ENCODE results near the gene SLC25A26.
"Not testable (repeated sequence)": the region's sequence is repeated elsewhere in the genome, so short reads cannot be mapped to it uniquely, and the experiment has no call there.

The SLC25A26 gene

DNA sequence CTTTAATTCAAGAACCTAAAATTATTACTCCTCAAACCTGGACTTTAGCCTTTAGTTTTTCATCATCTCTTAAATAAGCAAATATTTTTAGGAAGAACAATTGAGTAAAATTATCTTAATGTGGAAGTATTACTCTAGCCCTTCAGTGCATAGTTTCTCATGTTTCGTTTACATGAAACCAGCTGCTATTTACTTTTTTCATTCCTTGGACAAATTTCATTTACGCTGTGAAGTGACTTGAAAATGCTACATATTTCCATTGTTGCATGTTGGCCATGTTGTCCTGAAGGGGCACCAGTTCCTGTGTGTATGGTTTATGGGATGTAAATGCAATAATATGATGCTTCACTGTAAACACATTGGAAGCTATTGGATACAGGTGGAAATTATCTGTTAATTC is 49.9 kb downstream of the SLC25A26 start:
- ChIA-PET POLR2A (no interaction called here), CTCF (interaction anchor here (1.3 to 3.7 kb wide), 3 partner anchors 17 to 552 kb away, joined by 3 to 11 read pairs (median 4); no protein-coding TSS in a partner anchor)
- Histone ChIP-seq H3K36me3 (ENCODE audit: control insufficient read depth in 4 of 4, insufficient read depth in 4 of 4, low read length in 3 of 4) (peaks cover 0 to 7% (median 3%) of the 10 kb centered on the region in 4 experiments), H3K9me3 (ENCODE audit: control extremely low read depth in 1 of 5, control insufficient read depth in 4 of 5, insufficient read depth in 2 of 5, low read depth in 1 of 5, low read length in 4 of 5) (no peaks in the 10 kb centered on the region), H3K27me3 (replicated peaks in 2 of 5; ENCODE audit: control insufficient read depth in 4 of 5, insufficient read depth in 5 of 5, low read length in 4 of 5) (no peaks in the 10 kb centered on the region), H3K27ac (ENCODE audit: insufficient read depth in 1 of 2, low read depth in 1 of 2, low read length in 2 of 2, poor library complexity in 1 of 2, severe bottlenecking in 2 of 2) (no peak overlapping the region), H3K4me1 (ENCODE audit: control extremely low read depth in 1 of 4, control insufficient read depth in 4 of 4, insufficient read depth in 4 of 4, low read length in 3 of 4) (no peaks in the 10 kb centered on the region), H3K4me3 (ENCODE audit: control insufficient read depth in 1 of 7, extremely low read depth in 1 of 7, insufficient read depth in 4 of 7, low read depth in 2 of 7, low read length in 6 of 7) (no peak overlapping the region)
- no peak for DNase-seq
- 100% methylated on average over 1 of the region's 2 CpGs for WGBS (ENCODE audit: insufficient coverage)

DNA sequence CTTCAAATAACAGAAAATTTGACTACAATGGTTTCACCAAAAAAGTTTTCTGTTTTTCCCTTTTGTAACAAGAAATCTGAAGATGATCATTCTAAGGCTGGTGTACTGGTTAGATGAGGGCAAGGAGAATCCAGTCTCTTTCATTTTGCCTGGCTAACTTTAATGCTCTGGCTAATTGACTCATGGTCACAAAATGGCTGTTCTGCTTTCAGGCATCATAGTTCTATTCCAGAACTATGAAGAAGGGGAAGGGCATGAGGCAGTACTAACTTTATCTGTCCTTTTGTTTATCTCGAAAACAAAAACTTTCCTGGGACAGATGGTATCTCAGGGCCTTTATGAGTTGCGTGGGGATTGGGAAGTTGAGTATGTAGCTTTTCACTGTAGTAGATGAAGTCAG is 50.4 kb downstream of the SLC25A26 start:
- H3K36me3 ChIP-seq (ENCODE audit: control insufficient read depth in 4 of 4, insufficient read depth in 4 of 4, low read length in 3 of 4): peaks cover 0 to 7% (median 3%) of the 10 kb centered on the region in 4 experiments
- POLR2A ChIA-PET: interaction anchor here (0.6 kb wide), 1 partner anchor 307 kb away, joined by 3 read pairs; no protein-coding TSS in a partner anchor
- no peak for DNase-seq
- H3K4me3 ChIP-seq (ENCODE audit: control insufficient read depth in 1 of 7, extremely low read depth in 1 of 7, insufficient read depth in 4 of 7, low read depth in 2 of 7, low read length in 6 of 7): no peak overlapping the region
- no peaks in the 10 kb centered on the region for H3K9me3 ChIP-seq (ENCODE audit: control extremely low read depth in 1 of 5, control insufficient read depth in 4 of 5, insufficient read depth in 2 of 5, low read depth in 1 of 5, low read length in 4 of 5)
- H3K27ac ChIP-seq (ENCODE audit: insufficient read depth in 1 of 2, low read depth in 1 of 2, low read length in 2 of 2, poor library complexity in 1 of 2, severe bottlenecking in 2 of 2): no peak overlapping the region
- no peaks in the 10 kb centered on the region for H3K4me1 ChIP-seq (ENCODE audit: control extremely low read depth in 1 of 4, control insufficient read depth in 4 of 4, insufficient read depth in 4 of 4, low read length in 3 of 4)
- CTCF ChIA-PET: interaction anchor here (1.4 to 1.5 kb wide), 3 partner anchors 11 to 548 kb away, joined by 4 read pairs; no protein-coding TSS in a partner anchor
- no peaks in the 10 kb centered on the region for H3K27me3 ChIP-seq (replicated peaks in 2 of 5; ENCODE audit: control insufficient read depth in 4 of 5, insufficient read depth in 5 of 5, low read length in 4 of 5)
- 100% methylated on average over 2 of the region's 2 CpGs for WGBS (ENCODE audit: insufficient coverage)

DNA sequence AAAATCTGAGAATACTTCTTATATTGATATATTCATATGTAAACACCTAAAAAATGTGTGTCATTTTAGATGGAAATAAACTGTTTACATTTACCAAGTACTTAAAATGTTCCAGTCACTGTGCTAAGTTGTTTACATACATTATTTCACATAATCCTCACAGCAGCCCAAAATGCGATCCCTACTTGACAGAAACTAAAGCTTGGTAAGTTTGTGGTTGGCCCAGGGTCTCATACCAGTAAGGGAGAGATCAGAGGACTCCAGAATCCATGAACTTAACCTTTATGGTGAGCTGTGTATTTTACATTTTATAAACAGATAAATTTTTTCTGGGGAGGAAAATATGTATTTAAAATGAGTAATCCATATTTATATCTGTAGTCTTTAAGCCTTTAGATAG is 51.2 kb downstream of the SLC25A26 start:
- no CpG with 5 or more reads among the region's 1 CpG for WGBS (ENCODE audit: insufficient coverage)
- ChIA-PET POLR2A (no interaction called here), CTCF (interaction anchor here (1.4 to 1.5 kb wide), 3 partner anchors 12 to 547 kb away, joined by 4 read pairs; no protein-coding TSS in a partner anchor)
- H3K27me3 ChIP-seq (replicated peaks in 2 of 5; ENCODE audit: control insufficient read depth in 4 of 5, insufficient read depth in 5 of 5, low read length in 4 of 5): no peaks in the 10 kb centered on the region
- peaks cover 0 to 7% (median 3%) of the 10 kb centered on the region in 4 experiments for H3K36me3 ChIP-seq (ENCODE audit: control insufficient read depth in 4 of 4, insufficient read depth in 4 of 4, low read length in 3 of 4)
- DNase-seq: no peak
- no peak overlapping the region for H3K27ac ChIP-seq (ENCODE audit: insufficient read depth in 1 of 2, low read depth in 1 of 2, low read length in 2 of 2, poor library complexity in 1 of 2, severe bottlenecking in 2 of 2)
- no peaks in the 10 kb centered on the region for H3K9me3 ChIP-seq (ENCODE audit: control extremely low read depth in 1 of 5, control insufficient read depth in 4 of 5, insufficient read depth in 2 of 5, low read depth in 1 of 5, low read length in 4 of 5)
- H3K4me3 ChIP-seq (ENCODE audit: control insufficient read depth in 1 of 7, extremely low read depth in 1 of 7, insufficient read depth in 4 of 7, low read depth in 2 of 7, low read length in 6 of 7): no peak overlapping the region
- no peaks in the 10 kb centered on the region for H3K4me1 ChIP-seq (ENCODE audit: control extremely low read depth in 1 of 4, control insufficient read depth in 4 of 4, insufficient read depth in 4 of 4, low read length in 3 of 4)

DNA sequence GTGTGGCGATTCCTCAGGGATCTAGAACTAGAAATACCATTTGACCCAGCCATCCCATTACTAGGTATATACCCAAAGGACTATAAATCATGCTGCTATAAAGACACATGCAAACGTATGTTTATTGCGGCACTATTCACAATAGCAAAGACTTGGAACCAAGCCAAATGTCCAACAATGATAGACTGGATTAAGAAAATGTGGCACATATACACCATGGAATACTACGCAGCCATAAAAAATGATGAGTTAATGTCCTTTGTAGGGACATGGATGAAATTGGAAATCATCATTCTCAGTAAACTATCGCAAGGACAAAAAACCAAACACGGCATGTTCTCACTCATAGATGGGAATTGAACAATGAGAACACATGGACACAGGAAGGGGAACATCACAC is 54.0 kb downstream of the SLC25A26 start:
- H3K4me1 ChIP-seq (ENCODE audit: control extremely low read depth in 1 of 4, control insufficient read depth in 4 of 4, insufficient read depth in 4 of 4, low read length in 3 of 4); POLR2A ChIA-PET; H3K27ac ChIP-seq (ENCODE audit: insufficient read depth in 1 of 2, low read depth in 1 of 2, low read length in 2 of 2, poor library complexity in 1 of 2, severe bottlenecking in 2 of 2); H3K4me3 ChIP-seq (ENCODE audit: control insufficient read depth in 1 of 7, extremely low read depth in 1 of 7, insufficient read depth in 4 of 7, low read depth in 2 of 7, low read length in 6 of 7); DNase-seq; H3K36me3 ChIP-seq (ENCODE audit: control insufficient read depth in 4 of 4, insufficient read depth in 4 of 4, low read length in 3 of 4); H3K9me3 ChIP-seq (ENCODE audit: control extremely low read depth in 1 of 5, control insufficient read depth in 4 of 5, insufficient read depth in 2 of 5, low read depth in 1 of 5, low read length in 4 of 5); H3K27me3 ChIP-seq (replicated peaks in 2 of 5; ENCODE audit: control insufficient read depth in 4 of 5, insufficient read depth in 5 of 5, low read length in 4 of 5): not testable (repeated sequence)
- WGBS (ENCODE audit: insufficient coverage): no CpG with 5 or more reads among the region's 6 CpGs
- CTCF ChIA-PET: interaction anchor here (1.0 kb wide), 1 partner anchor 548 kb away, joined by 7 read pairs; no protein-coding TSS in a partner anchor

DNA sequence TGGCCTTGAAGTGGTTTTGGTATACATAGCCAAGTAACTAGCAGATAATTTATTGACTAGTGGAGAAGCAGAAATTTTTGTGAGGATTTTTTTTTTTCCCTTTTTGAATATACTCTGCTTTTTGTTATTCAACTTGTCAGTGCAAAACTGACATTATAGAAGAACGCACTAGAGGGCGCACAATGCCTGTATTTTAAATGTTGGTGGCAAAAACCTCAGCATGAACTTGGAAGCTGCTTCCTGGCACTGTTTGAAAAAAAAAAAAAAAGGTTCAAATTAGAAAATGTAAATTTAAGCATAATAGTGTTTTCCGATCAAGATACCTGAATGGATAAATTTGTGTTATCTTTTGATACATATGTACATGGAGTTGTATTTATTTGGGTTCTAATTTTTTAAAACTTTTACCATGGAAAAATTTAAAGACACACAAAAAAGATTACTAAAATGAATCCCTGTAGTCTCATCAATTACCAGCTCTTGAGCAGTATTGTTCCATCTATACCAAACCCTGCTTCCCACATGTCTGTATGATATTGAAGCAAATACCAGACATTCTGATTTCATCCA is 56.0 kb downstream of the SLC25A26 start:
- no peaks in the 10 kb centered on the region for H3K27me3 ChIP-seq (replicated peaks in 2 of 5; ENCODE audit: control insufficient read depth in 4 of 5, insufficient read depth in 5 of 5, low read length in 4 of 5)

DNA sequence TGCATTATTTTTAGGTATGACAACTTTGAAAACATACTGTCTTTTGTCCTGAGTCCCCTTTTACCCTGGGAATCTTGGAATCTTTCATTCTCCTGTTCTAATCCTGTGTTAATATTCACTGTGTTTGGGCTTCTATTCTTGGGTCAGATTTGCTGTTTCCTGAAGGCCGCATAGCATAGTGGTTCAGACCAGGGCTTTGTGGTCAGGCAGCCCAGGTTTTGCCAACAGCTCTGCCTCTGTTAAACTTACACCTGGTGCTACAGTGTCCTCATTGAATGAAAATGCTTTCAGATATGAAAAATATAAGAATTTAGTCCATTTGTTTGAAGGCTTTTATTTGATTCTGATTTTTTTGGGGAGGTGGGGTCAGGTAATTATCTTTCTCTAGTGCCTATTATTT is 58.4 kb downstream of the SLC25A26 start:
- H3K4me3 ChIP-seq (ENCODE audit: control insufficient read depth in 1 of 7, extremely low read depth in 1 of 7, insufficient read depth in 4 of 7, low read depth in 2 of 7, low read length in 6 of 7): no peak overlapping the region
- ChIA-PET CTCF (interaction anchor here (1.2 to 4.7 kb wide), 4 partner anchors 17 to 543 kb away, joined by 3 to 42 read pairs (median 20); no protein-coding TSS in a partner anchor), POLR2A (no interaction called here)
- H3K4me1 ChIP-seq (ENCODE audit: control extremely low read depth in 1 of 4, control insufficient read depth in 4 of 4, insufficient read depth in 4 of 4, low read length in 3 of 4): peaks cover 0 to 3% (median 0%) of the 10 kb centered on the region in 4 experiments
- no peaks in the 10 kb centered on the region for H3K9me3 ChIP-seq (ENCODE audit: control extremely low read depth in 1 of 5, control insufficient read depth in 4 of 5, insufficient read depth in 2 of 5, low read depth in 1 of 5, low read length in 4 of 5)
- WGBS (ENCODE audit: insufficient coverage): 67% methylated on average over 1 of the region's 1 CpG
- no peak overlapping the region for H3K27ac ChIP-seq (ENCODE audit: insufficient read depth in 1 of 2, low read depth in 1 of 2, low read length in 2 of 2, poor library complexity in 1 of 2, severe bottlenecking in 2 of 2)
- H3K36me3 ChIP-seq (ENCODE audit: control insufficient read depth in 4 of 4, insufficient read depth in 4 of 4, low read length in 3 of 4): no peaks in the 10 kb centered on the region
- DNase-seq: no peak
- no peaks in the 10 kb centered on the region for H3K27me3 ChIP-seq (replicated peaks in 2 of 5; ENCODE audit: control insufficient read depth in 4 of 5, insufficient read depth in 5 of 5, low read length in 4 of 5)

More for the DNA sequence above, 56.0 kb downstream of the SLC25A26 start:
- ChIA-PET CTCF (interaction anchor here (0.7 to 4.7 kb wide), 9 partner anchors 10 to 555 kb away, joined by 3 to 42 read pairs (median 3); no protein-coding TSS in a partner anchor), POLR2A (interaction anchor here (0.6 kb wide), 1 partner anchor 1948 kb away, joined by 3 read pairs; no protein-coding TSS in a partner anchor)
- H3K4me3 ChIP-seq (ENCODE audit: control insufficient read depth in 1 of 7, extremely low read depth in 1 of 7, insufficient read depth in 4 of 7, low read depth in 2 of 7, low read length in 6 of 7): no peak overlapping the region
- H3K9me3 ChIP-seq (ENCODE audit: control extremely low read depth in 1 of 5, control insufficient read depth in 4 of 5, insufficient read depth in 2 of 5, low read depth in 1 of 5, low read length in 4 of 5): no peaks in the 10 kb centered on the region
- no peak overlapping the region for H3K27ac ChIP-seq (ENCODE audit: insufficient read depth in 1 of 2, low read depth in 1 of 2, low read length in 2 of 2, poor library complexity in 1 of 2, severe bottlenecking in 2 of 2)
- H3K36me3 ChIP-seq (ENCODE audit: control insufficient read depth in 4 of 4, insufficient read depth in 4 of 4, low read length in 3 of 4): no peaks in the 10 kb centered on the region
- peak; percentile 70 to 85 (median 79) for DNase-seq
- H3K4me1 ChIP-seq (ENCODE audit: control extremely low read depth in 1 of 4, control insufficient read depth in 4 of 4, insufficient read depth in 4 of 4, low read length in 3 of 4): peaks cover 0 to 3% (median 0%) of the 10 kb centered on the region in 4 experiments
- 0% methylated on average over 2 of the region's 3 CpGs for WGBS (ENCODE audit: insufficient coverage)

DNA sequence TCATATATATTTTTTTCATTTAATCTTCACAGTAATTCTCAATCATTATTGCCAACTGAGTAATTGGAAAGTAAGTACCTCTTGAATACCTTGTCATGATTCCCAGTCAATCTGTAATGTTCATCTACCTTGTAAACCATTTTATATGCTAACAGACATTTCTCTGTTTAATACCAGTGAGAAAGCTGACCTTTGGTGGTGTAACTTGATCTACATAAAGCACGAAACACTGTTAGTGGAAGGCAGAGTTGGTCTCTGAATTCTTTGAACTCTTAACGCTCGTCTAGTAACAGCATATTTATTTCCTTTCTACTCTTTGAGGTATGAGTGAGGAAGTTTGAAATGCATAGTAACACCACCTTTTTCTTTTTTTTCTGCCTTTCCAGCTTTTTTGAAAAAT is 59.5 kb downstream of the SLC25A26 start:
- DNase-seq: no peak
- Histone ChIP-seq H3K9me3 (ENCODE audit: control extremely low read depth in 1 of 5, control insufficient read depth in 4 of 5, insufficient read depth in 2 of 5, low read depth in 1 of 5, low read length in 4 of 5) (no peaks in the 10 kb centered on the region), H3K27me3 (replicated peaks in 2 of 5; ENCODE audit: control insufficient read depth in 4 of 5, insufficient read depth in 5 of 5, low read length in 4 of 5) (no peaks in the 10 kb centered on the region), H3K27ac (ENCODE audit: insufficient read depth in 1 of 2, low read depth in 1 of 2, low read length in 2 of 2, poor library complexity in 1 of 2, severe bottlenecking in 2 of 2) (no peak overlapping the region), H3K36me3 (ENCODE audit: control insufficient read depth in 4 of 4, insufficient read depth in 4 of 4, low read length in 3 of 4) (no peaks in the 10 kb centered on the region), H3K4me3 (ENCODE audit: control insufficient read depth in 1 of 7, extremely low read depth in 1 of 7, insufficient read depth in 4 of 7, low read depth in 2 of 7, low read length in 6 of 7) (no peak overlapping the region), H3K4me1 (ENCODE audit: control extremely low read depth in 1 of 4, control insufficient read depth in 4 of 4, insufficient read depth in 4 of 4, low read length in 3 of 4) (peaks cover 0 to 3% (median 0%) of the 10 kb centered on the region in 4 experiments)
- ChIA-PET CTCF (interaction anchor here (4.7 kb wide), 1 partner anchor 537 kb away, joined by 42 read pairs; no protein-coding TSS in a partner anchor), POLR2A (no interaction called here)
- 100% methylated on average over 1 of the region's 3 CpGs for WGBS (ENCODE audit: insufficient coverage)

Data from common myeloid progenitor, CD34-positive (primary cell).